B cell (primary cell): Measurements from ENCODE around the gene ALOX5AP. TPM values are rescaled to one million over a fixed set of nuclear protein-coding genes. Genes with fewer than 3 reads are reported as not detected.

ENCODE experiments used
- ATAC-seq: fragments of 200-7000 bp; cut with Tn5 transposase; one replicate; pipeline ENCODE4 v1.10.0; 2021; ENCODE audit warnings: low read depth, mild to moderate bottlenecking, moderate number of reproducible peaks, moderate library complexity
- CTCF ChIA-PET: fragments of 350-600 bp; sonication (Branson Sonifier 250); formaldehyde crosslinking; loops from one replicate; lab custom pipeline; 2021; ENCODE audit warnings: antibody characterized with exemption, inconsistent platforms; lab: Charles Lee
- POLR2A ChIA-PET: fragments of 350-600 bp; sonication (Branson Sonifier 250); formaldehyde crosslinking; loops from one replicate; lab custom pipeline; 2021; ENCODE audit warnings: antibody characterized with exemption; lab: Charles Lee
- DNase-seq: peaks from one replicate; pipeline ENCODE4 v3.0.0; 2013
- H2AFZ ChIP-seq: 2 replicates; pipeline ENCODE4 v1.6.1; 2012; ENCODE audit warnings: mild to moderate bottlenecking, low read depth, low read length; ENCODE audit not compliant: insufficient read depth, poor library complexity, severe bottlenecking
- H3K27ac ChIP-seq, 2 donors: 1 replicate in 1 of 2; 2 replicates in 1 of 2; pipeline ENCODE4 v1.5.1; 2012 to 2013; ENCODE audit warnings: low read length in 2 of 2, mild to moderate bottlenecking in 2 of 2, moderate library complexity in 1 of 2
- H3K27me3 ChIP-seq, 4 experiments: fragments of 200-600 bp in 1 of 4; sonication (generic) in 1 of 4; replicated peaks in 1 of 4; 1 replicate in 2 of 4; 2 replicates in 2 of 4; pipeline versions ENCODE4 v1.6.1 to v1.7.0; 2013 to 2016; ENCODE audit warnings: low read length in 3 of 4, mild to moderate bottlenecking in 2 of 4, mixed read lengths in 1 of 4, moderate library complexity in 1 of 4; ENCODE audit not compliant: insufficient read depth in 4 of 4, control insufficient read depth in 3 of 4; ENCODE audit errors: control extremely low read depth in 1 of 4
- H3K36me3 ChIP-seq, 2 experiments: replicated peaks in 1 of 2; 1 replicate in 1 of 2; 2 replicates in 1 of 2; pipeline versions ENCODE4 v1.6.1 to v1.7.1; 2013; ENCODE audit warnings: low read length in 1 of 2; ENCODE audit not compliant: insufficient read depth in 2 of 2, control insufficient read depth in 1 of 2; ENCODE audit errors: control extremely low read depth in 1 of 2, extremely low read depth in 1 of 2
- H3K4me1 ChIP-seq, 2 donors: fragments of 200-600 bp in 1 of 2; sonication (generic) in 1 of 2; 1 replicate in 1 of 2; 2 replicates in 1 of 2; pipeline versions ENCODE4 v1.5.1 to v1.6.1; 2013 to 2017; ENCODE audit warnings: low read length in 2 of 2; ENCODE audit not compliant: control insufficient read depth in 2 of 2, insufficient read depth in 2 of 2
- H3K4me2 ChIP-seq: replicated peaks from 2 replicates; pipeline ENCODE3; 2012; ENCODE audit warnings: mild to moderate bottlenecking, low read depth, low read length; ENCODE audit not compliant: poor library complexity, severe bottlenecking
- H3K4me3 ChIP-seq, 5 experiments: fragments of 200-600 bp in 1 of 5; sonication (generic) in 1 of 5; 1 replicate in 3 of 5; 2 replicates in 2 of 5; pipeline versions ENCODE4 v1.5.1 to v1.7.0; 2011 to 2016; ENCODE audit warnings: low read length in 4 of 5, mild to moderate bottlenecking in 4 of 5, low read depth in 2 of 5, control low read depth in 1 of 5, moderate library complexity in 1 of 5; ENCODE audit not compliant: insufficient read depth in 1 of 5; ENCODE audit errors: control extremely low read depth in 1 of 5, extremely low read depth in 1 of 5
- H3K79me2 ChIP-seq: fragments of 200-600 bp; sonication (generic); one replicate; pipeline ENCODE4 v1.6.0; 2016; ENCODE audit warnings: low read length; ENCODE audit not compliant: control insufficient read depth, insufficient read depth
- H3K9ac ChIP-seq: fragments of 200-600 bp; sonication (generic); 2 replicates; pipeline ENCODE4 v1.6.1; 2017; ENCODE audit warnings: mild to moderate bottlenecking, low read length, moderate library complexity
- H3K9me3 ChIP-seq, 3 donors: one replicate each; pipeline versions ENCODE4 v1.6.1 to v1.7.1; 2013; ENCODE audit warnings: low read length in 2 of 3; ENCODE audit not compliant: control insufficient read depth in 2 of 3, insufficient read depth in 1 of 3; ENCODE audit errors: control extremely low read depth in 1 of 3
- H4K20me1 ChIP-seq: 2 replicates; pipeline ENCODE4 v1.6.0; 2012; ENCODE audit warnings: mild to moderate bottlenecking, low read length; ENCODE audit not compliant: insufficient read depth, control insufficient read depth, poor library complexity, severe bottlenecking
- H3K27ac Mint-ChIP-seq: one replicate; pipeline ENCODE4 v1.8.0; 2021; ENCODE audit warnings: mixed read lengths
- H3K27me3 Mint-ChIP-seq: one replicate; pipeline ENCODE4 v1.8.0; 2021; ENCODE audit warnings: mixed read lengths
- H3K4me1 Mint-ChIP-seq: one replicate; pipeline ENCODE4 v1.8.0; 2021; ENCODE audit warnings: mixed read lengths
- H3K4me3 Mint-ChIP-seq: one replicate; pipeline ENCODE4 v1.8.0; 2021; ENCODE audit warnings: mixed read lengths
- H3K9me3 Mint-ChIP-seq: one replicate; pipeline ENCODE4 v1.8.0; 2022; ENCODE audit warnings: mixed read lengths; ENCODE audit not compliant: insufficient read depth
- CTCF ChIP-seq: fragments of 200-600 bp; IDR thresholded peaks from one replicate; pipeline ENCODE4 v1.8.0; 2022; ENCODE audit warnings: antibody characterized with exemption, mild to moderate bottlenecking
- EZH2 ChIP-seq: IDR thresholded peaks from 2 replicates; pipeline ENCODE4 v1.6.1; 2012; ENCODE audit warnings: borderline replicate concordance, low read depth, mild to moderate bottlenecking, moderate library complexity, low read length; ENCODE audit not compliant: insufficient read depth, poor library complexity, severe bottlenecking
- WGBS: methylation state at CpG from one replicate; pipeline ENCODE4 v1.1.5; 2013; ENCODE audit warnings: missing lambda C conversion rate; ENCODE audit not compliant: insufficient coverage; 5-methylcytosine and 5-hydroxymethylcytosine counted together
- intact Hi-C: fragments of 100-400 bp; cut with micrococcal nuclease; formaldehyde crosslinking; loops from one replicate; pipeline ENCODE4 v1.10.0; 2022
- polyA plus RNA-seq: library from polyadenylated mRNA; depleted of rRNA; stranded (reverse); fragments of >200 nt; gene quantifications from 2 replicates; pipeline ENCODE4 v1.2.3, GENCODE V29; 2012
- total RNA-seq, 2 donors: library from RNA; stranded (reverse); fragments of 120-200 nt in 1 of 2; gene quantifications; 1 replicate in 1 of 2; 2 replicates in 1 of 2; pipeline versions ENCODE4 v1.2.3 to v1.2.4, GENCODE V29; 2013 to 2022

The ALOX5AP gene
- total and polyA plus RNA-seq, 2 donors (not counting 1 experiment from before 2014, with no cell fraction given): 81.4 to 87.5 TPM

GRCh38 chr13:30697177-30697953, 38.0 kb upstream of the ALOX5AP start:
- POLR2A ChIA-PET: no interaction called here

More at GRCh38 chr13:30697177-30697953, 38.0 kb upstream of the ALOX5AP start:
- no peak for ATAC-seq
- Mint-ChIP-seq H3K9me3 (no peaks in the 10 kb centered on the region), H3K4me1 (peaks cover 24% of the 10 kb centered on the region), H3K27ac (no peak overlapping the region), H3K4me3 (no peak overlapping the region), H3K27me3 (peaks cover 13% of the 10 kb centered on the region)
- Histone ChIP-seq H3K4me3 (no peak overlapping the region), H3K36me3 (no peaks in the 10 kb centered on the region), H3K27ac (no peak overlapping the region), H4K20me1 (no peaks in the 10 kb centered on the region), H3K27me3 (no peaks in the 10 kb centered on the region), H3K4me1 (peaks cover 12 to 15% of the 10 kb centered on the region in 2 donors), H3K79me2 (no peaks in the 10 kb centered on the region), H3K4me2 (no peak overlapping the region), H3K9me3 (no peaks in the 10 kb centered on the region), H2AFZ (no peak overlapping the region), H3K9ac (no peak overlapping the region)
- no peak for DNase-seq
- 73% methylated on average over 7 of the region's 8 CpGs for WGBS
- intact Hi-C loops: no loop called here
- CTCF ChIA-PET: interaction anchor here (1.1 to 1.4 kb wide), 2 partner anchors 10 to 43 kb away, joined by 4 read pairs; no protein-coding TSS in a partner anchor
- no peak for TF ChIP-seq CTCF
- TF ChIP-seq EZH2: no peak
